H1 (cell line): ENCODE results near the gene HCAR1.

Source experiments
- CHD2 ChIP-seq: IDR thresholded peaks from 2 replicates; pipeline ENCODE4 v1.6.1; 2012; ENCODE audit warnings: low read length, improper control_type of control experiment
- POLR2A ChIP-seq, 2 experiments: IDR thresholded peaks; 1 replicate in 1 of 2; 2 replicates in 1 of 2; pipeline ENCODE4 v1.6.1; 2011; ENCODE audit warnings: low read depth in 2 of 2, low read length in 2 of 2, mild to moderate bottlenecking in 2 of 2; ENCODE audit errors: control extremely low read depth in 1 of 2
- RXRA ChIP-seq: IDR thresholded peaks from 2 replicates; pipeline ENCODE4 v1.6.1; 2011; ENCODE audit warnings: low read depth, mild to moderate bottlenecking, low read length, moderate library complexity; ENCODE audit not compliant: insufficient read depth
- SRF ChIP-seq: IDR thresholded peaks from 2 replicates; pipeline ENCODE4 v1.6.1; 2011; ENCODE audit warnings: mild to moderate bottlenecking, low read depth, low read length, moderate library complexity
- TF ChIP-seq, protein P1 (sequence below), 3 experiments: IDR thresholded peaks; 1 replicate in 2 of 3; 2 replicates in 1 of 3; pipeline versions ENCODE4 v1.5.1 to v1.6.1; 2011; ENCODE audit warnings: low read length in 3 of 3, mild to moderate bottlenecking in 3 of 3, inconsistent platforms in 2 of 3, low read depth in 1 of 3, moderate library complexity in 1 of 3; ENCODE audit not compliant: insufficient read depth in 1 of 3; ENCODE audit errors: control extremely low read depth in 1 of 3

DNA sequence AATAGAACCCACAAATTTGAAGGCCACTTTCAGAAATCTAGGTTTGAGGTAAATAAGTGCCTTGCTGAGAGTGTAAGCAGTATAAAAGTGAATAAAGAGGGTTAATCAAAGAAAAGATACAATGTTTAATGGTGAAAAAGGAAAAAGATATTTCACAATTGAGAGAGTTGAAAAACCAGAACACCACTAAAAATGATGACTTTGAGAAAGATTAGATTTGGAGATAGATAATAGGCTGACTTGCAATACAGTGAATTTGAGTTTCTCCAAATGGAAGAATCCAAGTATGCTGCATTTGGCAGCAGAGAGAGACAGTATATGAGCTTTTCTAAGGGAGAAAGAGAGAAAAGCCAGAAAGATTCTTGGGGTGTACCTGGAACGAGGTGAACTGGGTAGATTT lies 24.1 kb upstream of the HCAR1 start:
- TF ChIP-seq CHD2 (no peak), RXRA (no peak), SRF (no peak), POLR2A (IDR thresholded peaks at IDR 0.05; ENCODE audit: control extremely low read depth in 1 of 2, low read depth in 2 of 2, low read length in 2 of 2) (no peak)
- TF ChIP-seq, protein P1, sequence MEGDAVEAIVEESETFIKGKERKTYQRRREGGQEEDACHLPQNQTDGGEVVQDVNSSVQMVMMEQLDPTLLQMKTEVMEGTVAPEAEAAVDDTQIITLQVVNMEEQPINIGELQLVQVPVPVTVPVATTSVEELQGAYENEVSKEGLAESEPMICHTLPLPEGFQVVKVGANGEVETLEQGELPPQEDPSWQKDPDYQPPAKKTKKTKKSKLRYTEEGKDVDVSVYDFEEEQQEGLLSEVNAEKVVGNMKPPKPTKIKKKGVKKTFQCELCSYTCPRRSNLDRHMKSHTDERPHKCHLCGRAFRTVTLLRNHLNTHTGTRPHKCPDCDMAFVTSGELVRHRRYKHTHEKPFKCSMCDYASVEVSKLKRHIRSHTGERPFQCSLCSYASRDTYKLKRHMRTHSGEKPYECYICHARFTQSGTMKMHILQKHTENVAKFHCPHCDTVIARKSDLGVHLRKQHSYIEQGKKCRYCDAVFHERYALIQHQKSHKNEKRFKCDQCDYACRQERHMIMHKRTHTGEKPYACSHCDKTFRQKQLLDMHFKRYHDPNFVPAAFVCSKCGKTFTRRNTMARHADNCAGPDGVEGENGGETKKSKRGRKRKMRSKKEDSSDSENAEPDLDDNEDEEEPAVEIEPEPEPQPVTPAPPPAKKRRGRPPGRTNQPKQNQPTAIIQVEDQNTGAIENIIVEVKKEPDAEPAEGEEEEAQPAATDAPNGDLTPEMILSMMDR (IDR thresholded peaks at IDR 0.05; ENCODE audit: control extremely low read depth in 1 of 3, insufficient read depth in 1 of 3, low read depth in 1 of 3, low read length in 3 of 3) = no peak
